ENCODE measurements around the gene PIK3R3.

GRCh38 chr1:46099215-46099614 lies 33.2 kb downstream of the PIK3R3 start:
- TF ChIP-seq CTCF (optimal IDR thresholded peaks at IDR 0.05 in 1 of 3, IDR thresholded peaks at IDR 0.05 in 1 of 3, conservative IDR thresholded peaks at IDR 0.05 in 1 of 3; ENCODE audit: extremely low read depth in 1 of 3, insufficient read depth in 2 of 3, low read length in 3 of 3) (no peak), EZH2 (IDR thresholded peaks at IDR 0.05; ENCODE audit: low read length) (no peak)

Measured in keratinocyte (primary cell).